HG03460 (cell line): ENCODE results near the gene SLX9.

ENCODE experiments used
- ATAC-seq: cut with Tn5 transposase; IDR thresholded peaks from one replicate; pipeline ENCODE4 v1.9.1; 2021; ENCODE audit not compliant: unreplicated experiment

The SLX9 gene

DNA sequence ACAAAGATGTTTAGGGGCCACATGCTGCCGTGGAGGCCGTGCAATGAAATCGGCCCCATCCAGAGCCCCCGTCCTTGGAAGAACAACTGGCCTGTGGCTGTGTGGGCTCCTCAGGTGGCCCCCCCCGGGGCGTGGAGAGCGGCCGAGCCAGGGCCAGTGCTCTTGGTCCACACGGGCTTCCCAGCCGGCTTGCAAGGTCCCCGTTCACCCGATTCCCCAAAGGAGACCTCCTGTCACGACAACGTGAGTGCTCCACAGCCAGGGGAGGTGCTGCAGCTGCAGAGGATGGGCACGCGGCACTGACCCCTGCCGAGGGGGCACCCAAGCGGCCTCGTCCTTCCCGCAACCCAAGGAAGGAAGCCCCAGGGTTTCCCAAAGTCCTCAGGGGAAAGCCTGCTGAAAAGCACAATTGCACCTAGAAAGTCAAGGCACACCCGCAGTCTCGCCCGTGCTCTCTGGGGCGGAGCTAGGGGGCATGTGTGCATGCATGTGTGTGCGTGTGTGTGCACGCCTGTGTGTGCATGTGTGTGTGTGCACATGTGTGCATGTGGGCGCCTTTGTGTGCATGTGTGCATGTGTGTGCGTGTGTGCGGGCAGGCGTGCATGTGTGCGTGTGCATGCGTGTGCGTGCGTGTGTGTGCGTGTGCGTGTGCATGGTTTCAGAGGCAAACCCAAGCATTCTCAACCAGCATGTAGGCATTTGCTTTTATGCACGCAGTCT lies 48.2 kb downstream of the SLX9 start:
- ATAC-seq, result no peak

- no peak for ATAC-seq
These were observed 49.0 kb downstream of the SLX9 start for GRCh38 chr21:44988607-44989536.

- ATAC-seq, result no peak
These were observed 49.7 kb downstream of the SLX9 start for GRCh38 chr21:44989537-44989886.

- no peak for ATAC-seq
These were observed 50.3 kb downstream of the SLX9 start for GRCh38 chr21:44989943-44990780.

- ATAC-seq, result no peak
These were observed 51.1 kb downstream of the SLX9 start for GRCh38 chr21:44990921-44991320.

DNA sequence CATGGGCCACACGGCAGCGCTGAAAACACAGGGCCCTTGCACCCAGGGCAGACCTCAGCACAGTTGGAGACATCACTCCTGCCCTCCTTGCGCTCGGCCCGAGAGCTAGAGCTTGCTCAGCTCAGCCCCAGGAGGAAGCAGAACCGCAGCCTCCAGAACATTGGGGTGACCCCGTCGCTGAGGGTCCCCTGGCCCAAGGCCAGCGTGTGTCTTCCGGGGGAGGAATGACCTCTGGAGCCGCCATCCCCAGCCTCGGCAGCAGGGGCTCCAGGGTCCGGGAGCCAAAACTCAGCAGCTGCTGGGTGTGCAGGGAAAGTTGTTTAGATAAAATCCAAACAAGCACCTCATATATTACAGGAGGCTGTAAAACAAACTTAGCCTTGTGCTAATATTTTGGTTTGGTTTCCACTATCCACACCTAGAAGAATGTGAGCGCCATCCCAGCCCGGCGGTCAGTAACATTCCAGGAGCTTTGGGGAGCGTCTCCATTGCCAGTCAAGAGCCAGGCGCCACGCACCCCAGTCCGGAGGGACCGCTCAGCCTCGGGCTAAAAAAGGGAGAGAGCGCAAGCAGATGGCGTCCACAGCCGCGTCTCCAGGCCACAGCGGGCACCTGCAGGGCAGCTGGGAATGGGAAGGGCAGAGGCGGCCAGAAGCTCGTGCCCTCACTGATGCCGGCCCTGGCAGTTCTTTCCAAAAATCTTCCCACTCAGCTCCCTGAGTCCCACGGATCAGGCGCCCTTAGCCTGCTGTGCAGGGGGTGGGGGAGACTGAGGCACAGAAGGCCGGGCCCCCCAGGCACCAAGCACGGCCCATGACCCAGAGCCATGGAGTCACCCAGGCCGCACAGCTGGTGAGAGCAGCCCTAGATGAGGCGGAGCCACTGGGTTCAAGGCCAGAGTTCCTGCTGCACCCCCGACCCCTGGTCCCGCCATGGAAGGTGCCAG lies 52.0 kb downstream of the SLX9 start:
- ATAC-seq, result no peak

GRCh38 chr21:44992608-44993031 lies 52.8 kb downstream of the SLX9 start:
- no peak for ATAC-seq

- ATAC-seq, result no peak
These were observed 53.7 kb downstream of the SLX9 start for GRCh38 chr21:44993321-44994046.

GRCh38 chr21:44994047-44994694 lies 54.3 kb downstream of the SLX9 start:
- ATAC-seq, result no peak

DNA sequence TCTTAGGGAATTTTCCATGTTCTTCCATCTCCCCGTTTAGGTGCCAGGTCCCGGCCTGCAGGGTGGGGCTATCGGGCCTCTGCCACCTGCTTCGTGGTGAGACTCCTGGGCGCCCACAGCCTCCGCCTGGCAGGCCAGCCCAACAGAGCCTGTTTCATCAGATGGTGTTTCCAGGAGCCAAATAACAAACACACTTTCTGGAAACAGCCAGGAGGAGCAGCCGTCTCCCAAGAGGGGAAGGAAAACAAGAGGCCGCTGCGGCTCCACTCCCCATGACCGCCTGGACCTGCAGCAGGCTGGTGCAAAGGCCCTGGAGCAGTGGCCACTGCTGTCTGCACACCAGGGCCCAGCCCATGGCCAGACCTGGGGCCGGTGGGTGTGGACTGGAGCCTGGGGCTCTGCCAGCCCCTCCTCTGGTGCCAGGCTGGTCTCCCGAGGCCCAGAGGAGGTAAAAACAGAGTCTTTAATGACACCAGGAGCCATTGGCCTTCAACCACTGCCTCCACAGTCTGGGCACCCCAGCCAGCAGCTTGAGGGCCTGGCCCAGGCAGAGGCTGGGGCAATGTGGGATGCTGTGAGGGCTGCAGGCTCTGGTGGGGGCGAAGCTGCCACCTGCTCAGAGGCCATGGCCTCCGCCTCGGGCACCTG lies 55.0 kb downstream of the SLX9 start:
- no peak for ATAC-seq

GRCh38 chr21:44995343-44995941 lies 55.6 kb downstream of the SLX9 start:
- no peak for ATAC-seq

- ATAC-seq, result no peak
These were observed 56.3 kb downstream of the SLX9 start for GRCh38 chr21:44996096-44996495.

GRCh38 chr21:44996501-44996921 lies 56.7 kb downstream of the SLX9 start:
- ATAC-seq, result no peak

GRCh38 chr21:44996983-44997936 lies 57.4 kb downstream of the SLX9 start:
- ATAC-seq, result no peak

- ATAC-seq, result no peak
These were observed 58.3 kb downstream of the SLX9 start for GRCh38 chr21:44998086-44998620.

DNA sequence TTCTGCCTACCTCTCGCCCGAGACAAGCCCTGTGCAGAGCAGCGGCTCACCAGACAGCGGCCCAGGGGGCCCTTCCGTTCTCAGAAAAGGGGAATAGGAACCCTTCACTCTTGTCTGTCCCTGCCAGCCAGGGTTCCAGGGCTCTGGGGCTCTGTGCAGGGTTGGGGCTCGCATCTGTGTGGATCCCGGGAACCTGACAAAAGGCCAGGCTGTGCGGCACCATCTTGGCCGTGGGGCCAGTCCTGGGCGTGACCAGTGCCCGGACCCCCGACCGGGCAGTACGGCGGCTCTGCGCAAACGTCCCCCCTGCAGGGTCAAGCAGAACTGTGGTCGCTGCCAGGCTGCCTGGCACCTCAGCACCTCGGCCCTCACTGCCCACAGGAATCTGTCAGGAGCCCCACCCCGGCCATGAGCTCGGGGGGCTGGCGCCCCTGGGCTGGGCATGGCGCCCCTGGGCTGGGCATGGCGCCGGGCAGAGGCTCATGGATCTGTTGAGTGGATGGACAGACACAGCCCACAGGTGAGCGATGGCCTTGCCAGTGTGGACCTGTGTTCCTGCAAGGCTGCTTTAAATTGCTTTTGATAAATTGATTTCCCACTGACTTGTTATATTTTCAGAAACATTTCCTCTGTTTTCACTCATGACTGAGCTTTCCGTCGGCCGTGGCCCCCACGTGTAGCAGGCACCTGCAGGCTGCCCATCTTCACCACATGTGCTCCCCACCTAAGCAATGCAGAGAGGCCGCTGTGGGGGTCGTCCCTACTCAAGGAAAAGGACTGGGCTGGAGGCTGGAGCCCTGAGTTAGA lies 59.0 kb downstream of the SLX9 start:
- ATAC-seq, result no peak
